Peyer's patch (tissue), 4 donors: ENCODE data around the gene SUCLG1.

Source experiments
- POLR2A ChIP-seq, 2 donors: fragments of 450-650 bp; IDR thresholded peaks; one replicate each; pipeline ENCODE4 v1.5.1; 2017; ENCODE audit warnings: antibody characterized with exemption in 2 of 2, mild to moderate bottlenecking in 2 of 2, moderate library complexity in 2 of 2
- TF ChIP-seq, protein P1 (sequence below), 6 experiments: fragments of 450-650 bp in 4 of 6; fragments of 200-600 bp in 2 of 6; sonication (generic) in 1 of 6; IDR thresholded peaks; one replicate each; pipeline ENCODE4 v1.5.1; 2017 to 2019; ENCODE audit warnings: antibody characterized with exemption in 6 of 6, mild to moderate bottlenecking in 3 of 6, moderate library complexity in 1 of 6

DNA sequence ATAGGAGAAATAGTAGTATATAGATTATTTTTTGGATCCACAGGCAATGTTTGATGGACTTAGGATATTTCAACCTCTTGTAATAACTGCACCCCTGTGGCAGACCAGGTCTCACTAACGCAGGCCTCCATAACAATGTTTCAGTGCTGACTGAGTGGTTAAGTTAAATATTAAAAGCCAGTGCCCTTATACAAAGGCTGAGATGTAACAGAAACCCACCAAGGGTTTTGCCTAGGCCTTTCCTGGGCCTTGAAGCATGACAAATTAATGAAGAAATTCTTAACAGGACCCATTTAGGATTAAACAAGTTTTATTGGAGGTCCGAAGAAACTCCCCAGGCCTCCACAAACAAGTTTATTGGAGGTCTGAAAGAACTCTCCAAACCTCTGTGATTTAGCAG, 1.6 kb upstream of the SUCLG1 start:
- TF ChIP-seq POLR2A (IDR thresholded peaks at IDR 0.05), result no peak
- TF ChIP-seq, protein P1, sequence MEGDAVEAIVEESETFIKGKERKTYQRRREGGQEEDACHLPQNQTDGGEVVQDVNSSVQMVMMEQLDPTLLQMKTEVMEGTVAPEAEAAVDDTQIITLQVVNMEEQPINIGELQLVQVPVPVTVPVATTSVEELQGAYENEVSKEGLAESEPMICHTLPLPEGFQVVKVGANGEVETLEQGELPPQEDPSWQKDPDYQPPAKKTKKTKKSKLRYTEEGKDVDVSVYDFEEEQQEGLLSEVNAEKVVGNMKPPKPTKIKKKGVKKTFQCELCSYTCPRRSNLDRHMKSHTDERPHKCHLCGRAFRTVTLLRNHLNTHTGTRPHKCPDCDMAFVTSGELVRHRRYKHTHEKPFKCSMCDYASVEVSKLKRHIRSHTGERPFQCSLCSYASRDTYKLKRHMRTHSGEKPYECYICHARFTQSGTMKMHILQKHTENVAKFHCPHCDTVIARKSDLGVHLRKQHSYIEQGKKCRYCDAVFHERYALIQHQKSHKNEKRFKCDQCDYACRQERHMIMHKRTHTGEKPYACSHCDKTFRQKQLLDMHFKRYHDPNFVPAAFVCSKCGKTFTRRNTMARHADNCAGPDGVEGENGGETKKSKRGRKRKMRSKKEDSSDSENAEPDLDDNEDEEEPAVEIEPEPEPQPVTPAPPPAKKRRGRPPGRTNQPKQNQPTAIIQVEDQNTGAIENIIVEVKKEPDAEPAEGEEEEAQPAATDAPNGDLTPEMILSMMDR (IDR thresholded peaks at IDR 0.05), result no peak
